HG03442 (cell line): ENCODE measurements around the gene TBC1D22A.

Experiments used
- ATAC-seq: cut with Tn5 transposase; IDR thresholded peaks from one replicate; pipeline ENCODE4 v1.9.1; 2021; ENCODE audit warnings: mild to moderate bottlenecking, moderate library complexity; ENCODE audit not compliant: unreplicated experiment

Gene TBC1D22A

DNA sequence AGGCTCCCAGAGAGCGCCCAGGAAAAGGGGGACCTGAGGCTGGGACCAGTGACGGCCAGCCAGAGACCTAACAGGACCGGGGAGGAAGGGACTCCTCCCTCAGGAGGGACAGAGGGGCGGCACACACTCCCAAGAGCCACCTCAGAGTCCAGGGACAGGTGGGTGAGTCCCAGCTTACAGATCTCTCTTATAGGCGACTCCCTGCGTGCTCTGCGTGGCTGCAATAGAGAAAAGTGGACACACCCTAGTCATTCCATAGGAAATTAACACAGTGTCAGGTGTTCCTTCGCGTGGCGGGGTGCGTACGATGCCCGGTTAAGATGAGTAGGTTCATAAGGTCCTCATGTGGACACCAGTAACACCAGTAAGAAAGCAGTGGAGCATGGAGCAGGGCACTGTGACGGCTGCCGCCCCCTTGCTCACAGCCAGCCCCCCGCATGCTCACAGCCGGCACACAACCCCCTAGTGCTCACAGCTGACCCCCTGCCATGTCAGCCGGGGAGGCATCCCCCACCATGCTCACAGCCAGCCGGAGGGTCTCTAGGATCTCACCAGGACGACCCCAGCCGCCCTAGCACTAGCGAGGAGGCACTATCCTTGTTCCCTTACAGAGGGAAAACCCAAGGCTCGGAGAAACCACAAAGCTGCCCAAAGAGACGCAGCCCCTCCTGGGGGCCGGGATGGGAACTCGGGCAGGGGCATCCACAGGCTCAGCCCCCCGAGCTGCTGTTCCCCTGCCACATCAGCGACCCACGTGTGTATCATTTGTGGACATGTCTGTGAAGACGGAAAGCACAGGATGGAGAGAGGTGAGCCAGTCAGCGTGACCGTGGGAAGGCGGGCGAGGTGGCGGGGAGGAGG, 426.8 kb downstream of the TBC1D22A start:
- no peak for ATAC-seq

DNA sequence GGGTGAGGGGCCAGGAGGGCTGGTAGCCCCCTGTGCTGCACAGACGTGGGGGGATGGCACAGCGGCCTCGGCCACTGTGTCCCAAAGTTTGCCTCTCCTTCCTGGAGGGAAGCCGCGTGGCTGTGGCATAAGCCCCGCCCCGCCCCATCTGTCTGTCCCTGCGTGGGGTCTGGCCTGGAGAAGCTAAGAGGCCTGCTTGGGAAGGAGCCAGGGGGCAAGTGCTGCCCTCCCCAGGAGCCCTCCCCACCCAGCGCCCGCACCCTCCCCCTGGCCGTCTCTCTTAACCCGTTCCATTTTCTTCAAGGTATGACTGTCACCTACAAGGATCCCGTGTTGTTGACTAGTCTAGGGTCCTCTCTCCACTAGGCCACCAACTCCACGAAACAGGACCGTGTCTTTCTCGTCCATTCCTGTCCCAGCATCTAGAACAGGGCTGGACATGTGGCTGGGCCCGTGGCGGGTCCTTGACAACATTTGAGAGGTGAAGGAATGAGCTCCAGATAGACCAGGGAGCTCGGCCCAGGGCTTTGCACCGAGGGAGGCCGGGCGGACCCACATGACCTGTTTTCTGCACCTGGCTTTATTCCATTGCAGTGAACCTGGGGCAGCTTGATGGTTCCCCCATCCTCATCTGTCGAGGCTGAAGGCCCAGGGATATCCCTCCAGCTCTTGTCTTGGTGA, 428.0 kb downstream of the TBC1D22A start:
- ATAC-seq, result no peak

DNA sequence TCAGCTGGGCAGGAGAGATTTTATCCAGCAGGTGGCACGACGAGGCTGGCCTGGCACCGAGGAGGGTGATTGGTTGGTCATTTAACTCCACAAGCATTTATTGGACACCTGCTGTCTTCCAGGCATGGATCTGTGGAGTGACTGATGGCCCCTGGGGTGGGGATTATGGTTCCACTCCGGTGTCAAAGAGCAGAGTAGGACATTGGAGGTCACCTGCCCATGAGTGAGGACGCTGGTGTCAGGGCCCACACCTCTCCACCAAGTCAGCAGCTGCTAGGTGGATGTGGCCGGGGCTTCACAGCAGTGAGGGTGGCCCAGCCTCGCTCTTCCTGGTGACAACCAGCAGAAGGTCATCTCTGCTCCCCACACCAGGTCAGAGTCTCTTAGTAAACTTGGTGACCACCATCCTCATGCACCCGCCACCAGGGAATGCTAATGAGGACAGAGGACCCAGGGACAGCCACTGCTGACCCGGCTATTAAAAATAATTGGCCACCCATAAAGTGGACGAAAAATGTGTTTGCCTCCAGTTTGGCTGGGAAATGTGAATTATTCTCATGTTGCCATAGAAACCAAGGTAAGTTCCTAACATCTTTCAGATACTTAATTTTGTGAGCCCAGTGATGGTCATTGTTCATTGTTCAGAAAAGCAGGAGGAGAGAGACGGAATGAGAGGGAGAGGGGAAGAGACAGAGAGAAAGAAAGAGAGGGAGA, 428.7 kb downstream of the TBC1D22A start:
- ATAC-seq, result no peak

DNA sequence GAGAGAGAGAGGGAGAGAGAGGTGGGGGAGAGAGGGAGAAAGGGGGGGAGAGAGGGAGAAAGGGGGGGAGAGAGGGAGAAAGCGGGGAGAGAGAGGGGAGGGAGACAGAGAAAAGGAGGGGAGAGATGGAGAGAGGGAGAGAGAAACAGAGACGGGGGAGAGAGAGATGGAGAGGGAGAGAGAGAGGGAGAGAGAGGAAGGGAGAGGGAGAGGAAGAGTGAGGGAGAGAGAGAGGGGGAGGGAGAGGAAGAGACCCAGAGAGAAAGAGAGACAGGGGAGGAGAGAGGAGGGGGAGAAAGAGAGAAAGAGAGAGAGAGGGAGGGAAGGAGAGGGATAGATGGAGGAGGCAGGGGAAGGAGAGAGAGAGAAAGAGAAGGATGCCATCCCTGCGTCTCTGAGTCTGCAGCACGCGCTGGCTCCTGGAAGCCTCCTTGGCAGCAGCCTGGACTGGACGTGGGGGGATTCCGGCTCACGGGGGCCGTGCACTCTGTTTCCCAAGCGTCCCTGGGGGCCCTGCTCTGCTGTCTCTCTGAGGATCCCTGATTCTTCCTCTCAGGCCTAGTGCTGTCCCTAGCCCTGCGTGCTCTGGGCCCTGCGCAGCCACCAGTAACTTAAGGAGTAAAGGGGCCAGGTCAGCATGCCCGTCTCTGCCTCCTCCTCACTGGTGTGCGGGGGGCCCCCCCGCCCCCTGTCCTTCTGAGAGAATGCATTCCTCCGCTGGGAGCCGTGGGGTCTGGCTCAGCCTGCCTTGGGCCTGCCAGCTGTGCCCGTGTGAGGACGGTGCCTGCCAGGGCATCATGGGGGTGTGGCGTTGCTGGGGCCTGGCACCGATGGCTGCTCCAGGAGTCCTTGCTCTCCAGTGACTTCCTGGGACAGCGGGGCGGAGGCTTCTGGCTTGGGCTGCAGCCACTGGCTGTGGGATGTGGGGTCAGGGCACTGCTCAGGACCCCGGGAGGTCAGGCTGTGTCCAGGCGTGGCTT, 429.5 kb downstream of the TBC1D22A start:
- ATAC-seq, result no peak

DNA sequence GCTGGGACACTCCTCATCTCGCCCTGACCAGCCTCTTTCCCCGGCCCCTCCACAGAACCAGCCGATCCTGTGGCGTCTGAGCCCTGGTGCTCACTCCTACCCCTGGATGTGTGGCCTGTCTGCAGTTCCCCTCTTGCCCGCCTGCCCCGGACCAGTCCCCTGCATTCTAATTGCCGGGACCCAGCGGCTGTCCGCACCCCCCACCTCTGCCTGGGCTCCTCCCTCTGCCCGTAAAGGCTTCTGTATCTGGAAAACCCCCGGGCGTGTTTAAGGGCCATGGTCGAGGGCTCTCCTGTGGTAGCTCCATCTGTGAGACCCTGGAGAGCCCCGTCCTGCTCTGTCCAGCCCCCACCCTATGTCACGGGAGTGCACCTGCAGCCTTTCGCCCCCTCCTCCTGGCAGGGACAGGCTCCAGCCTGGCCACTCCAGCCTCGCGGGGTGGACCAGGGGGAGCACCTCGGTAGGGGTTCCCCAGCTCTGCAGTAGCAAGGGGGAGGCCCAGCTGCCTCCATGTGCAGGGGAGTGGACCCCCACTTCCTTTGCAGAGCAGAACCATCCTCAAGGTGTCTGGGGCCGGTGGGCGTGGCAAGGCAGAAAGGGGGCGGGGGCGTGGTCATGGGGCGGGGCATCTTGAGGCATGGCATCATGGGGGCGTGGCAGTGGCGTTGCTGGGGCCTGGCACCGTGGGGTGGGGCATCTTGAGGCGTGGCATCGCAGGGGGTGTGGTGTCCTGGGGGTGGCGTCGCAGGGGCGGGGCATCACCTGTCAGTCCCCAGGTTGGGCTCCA, 430.4 kb downstream of the TBC1D22A start:
- no peak for ATAC-seq

DNA sequence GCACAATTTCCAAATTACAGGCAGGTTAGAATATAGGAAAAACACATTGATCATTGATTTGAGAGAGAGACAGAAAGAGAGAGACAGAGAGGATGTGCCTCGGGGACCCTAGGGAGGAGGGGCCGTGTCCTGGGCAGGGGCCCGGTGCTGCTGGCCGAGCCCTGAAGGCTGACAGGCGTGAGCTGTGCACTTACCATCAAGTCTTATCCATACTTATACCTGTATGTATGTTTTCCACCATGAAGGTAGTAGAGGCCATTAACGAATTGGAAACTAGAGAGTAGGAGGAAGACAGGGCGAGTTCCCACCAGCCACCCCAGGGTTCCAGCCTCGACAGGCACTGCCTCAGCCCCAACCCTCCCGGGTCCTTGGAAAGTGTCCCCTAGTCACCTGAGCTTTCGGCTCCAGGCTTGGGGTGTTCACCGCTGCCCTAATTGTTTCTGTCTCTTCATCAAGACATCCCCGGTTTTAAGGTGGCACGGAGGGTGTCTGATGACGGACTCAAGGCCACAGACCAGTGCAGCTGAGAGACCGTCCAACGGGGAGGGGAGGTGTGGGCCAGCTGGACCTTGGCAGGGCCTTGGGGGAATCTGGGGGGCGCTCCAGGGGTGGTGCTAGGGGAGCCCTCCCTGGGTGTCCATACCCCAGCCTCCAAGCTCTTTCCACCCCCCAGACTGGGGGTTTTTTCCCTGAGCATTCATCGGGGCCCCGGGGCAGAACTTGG, 431.3 kb downstream of the TBC1D22A start:
- no peak for ATAC-seq

DNA sequence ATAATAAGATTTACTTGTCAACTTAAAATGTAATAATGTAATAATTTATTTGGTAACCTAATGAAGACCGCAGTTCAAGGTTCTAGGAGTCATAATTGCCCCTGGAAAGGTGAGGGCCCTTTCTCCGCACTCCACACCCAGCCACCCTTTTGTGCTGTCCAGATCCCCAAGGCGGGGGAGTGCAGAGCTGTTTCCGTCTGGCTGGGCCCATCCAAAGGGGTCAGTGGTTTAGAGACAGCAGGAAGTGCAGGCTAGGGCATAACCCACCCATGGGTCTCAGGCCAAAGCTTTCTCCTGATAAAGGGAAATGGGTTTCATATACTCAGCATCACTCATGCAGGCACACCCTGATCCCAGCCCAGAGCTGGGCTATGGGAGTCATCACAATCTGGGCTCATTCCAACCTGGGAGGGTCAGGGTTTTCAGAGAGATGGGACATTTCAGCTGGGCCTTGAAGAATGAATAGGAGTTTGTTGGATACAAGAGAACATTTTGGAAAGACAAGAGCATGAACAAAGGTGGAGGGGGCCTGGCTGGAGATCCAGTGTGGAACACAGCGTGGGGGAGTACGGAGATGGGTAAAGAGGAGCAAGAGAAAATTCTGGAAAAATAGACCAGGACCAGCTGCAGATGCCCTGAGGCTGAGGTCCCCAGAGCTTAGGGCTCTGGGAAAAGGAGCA, 432.2 kb downstream of the TBC1D22A start:
- no peak for ATAC-seq

DNA sequence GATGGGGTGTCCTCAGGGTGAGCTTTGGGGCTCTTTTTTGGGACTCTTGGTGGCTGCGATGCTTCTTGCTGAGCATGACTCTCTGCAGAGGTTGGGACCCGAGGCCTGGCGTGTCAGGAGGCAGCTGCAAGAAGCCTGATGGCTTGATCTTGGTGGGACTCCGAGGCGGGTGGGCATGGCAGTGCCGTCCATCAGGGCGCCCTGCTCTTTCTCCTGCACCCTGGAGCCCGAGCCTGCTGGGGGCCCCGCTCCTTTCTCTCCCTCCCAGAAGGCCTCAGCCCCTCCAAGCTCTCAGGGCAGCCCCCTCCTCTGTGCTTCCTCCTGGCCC, 432.7 kb downstream of the TBC1D22A start:
- no peak for ATAC-seq

DNA sequence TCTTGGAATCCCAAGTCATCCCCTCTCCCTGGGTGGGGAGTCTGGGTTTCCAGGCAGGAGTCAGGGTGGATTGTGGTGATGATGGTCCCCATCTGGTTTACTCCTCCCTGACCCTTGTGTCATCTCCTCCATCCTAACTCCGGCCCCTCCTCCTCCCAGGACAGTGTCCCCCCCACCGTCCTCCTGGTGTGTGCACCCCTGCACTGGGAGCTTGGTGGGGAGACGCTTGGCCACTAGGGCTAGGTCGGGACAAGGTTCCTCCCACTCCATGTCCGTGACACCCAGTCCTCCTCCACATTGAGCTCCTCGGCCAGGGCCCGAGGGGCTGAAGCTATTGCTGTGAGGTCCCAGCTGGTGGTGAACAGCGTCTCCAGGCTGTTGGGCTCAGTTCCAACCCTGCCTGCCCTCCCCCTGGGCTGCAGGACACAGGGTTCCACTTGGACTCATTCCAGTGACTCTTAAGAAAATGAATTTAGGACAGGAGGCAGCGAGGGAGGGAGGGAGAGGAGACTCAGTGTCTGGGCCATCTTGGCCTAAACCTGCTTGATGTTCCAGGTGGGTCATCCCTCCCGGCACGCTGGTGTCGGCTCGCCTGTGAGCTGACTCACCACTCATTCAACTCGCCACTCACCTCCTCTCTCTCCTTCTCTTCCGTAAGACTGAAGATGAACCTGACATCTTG, 433.2 kb downstream of the TBC1D22A start:
- ATAC-seq, result no peak

DNA sequence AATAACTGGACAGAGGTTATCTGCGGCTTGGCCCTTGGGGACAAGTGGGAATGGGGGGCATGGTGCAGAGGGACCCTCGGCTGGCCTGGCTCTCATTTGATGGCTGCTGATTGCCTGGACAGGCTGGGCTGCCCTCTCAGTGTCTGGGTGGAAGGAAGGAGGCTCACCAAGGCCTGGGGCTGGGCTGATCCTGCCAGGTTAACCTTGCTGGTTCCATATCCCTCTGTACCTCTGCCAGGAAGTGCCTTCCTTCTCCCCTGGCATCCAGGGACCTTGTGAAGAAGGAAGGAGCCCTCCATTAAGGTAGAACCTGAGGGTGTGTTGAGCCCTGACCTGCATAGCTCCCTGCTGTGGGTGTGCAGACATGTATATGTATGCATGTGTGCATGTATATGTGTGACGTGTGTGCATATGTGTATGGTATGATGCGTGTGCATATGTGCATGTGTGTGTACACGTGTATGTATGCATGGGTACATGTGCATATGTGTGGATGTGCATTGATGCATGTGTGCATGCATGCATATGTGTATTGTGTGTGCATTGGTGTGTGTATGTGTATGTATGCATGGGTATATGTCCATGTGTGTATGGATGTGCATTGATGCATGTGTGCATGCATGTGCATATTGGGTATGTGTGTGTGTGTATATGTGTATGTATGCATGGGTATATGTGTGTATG, 433.9 kb downstream of the TBC1D22A start:
- no peak for ATAC-seq

DNA sequence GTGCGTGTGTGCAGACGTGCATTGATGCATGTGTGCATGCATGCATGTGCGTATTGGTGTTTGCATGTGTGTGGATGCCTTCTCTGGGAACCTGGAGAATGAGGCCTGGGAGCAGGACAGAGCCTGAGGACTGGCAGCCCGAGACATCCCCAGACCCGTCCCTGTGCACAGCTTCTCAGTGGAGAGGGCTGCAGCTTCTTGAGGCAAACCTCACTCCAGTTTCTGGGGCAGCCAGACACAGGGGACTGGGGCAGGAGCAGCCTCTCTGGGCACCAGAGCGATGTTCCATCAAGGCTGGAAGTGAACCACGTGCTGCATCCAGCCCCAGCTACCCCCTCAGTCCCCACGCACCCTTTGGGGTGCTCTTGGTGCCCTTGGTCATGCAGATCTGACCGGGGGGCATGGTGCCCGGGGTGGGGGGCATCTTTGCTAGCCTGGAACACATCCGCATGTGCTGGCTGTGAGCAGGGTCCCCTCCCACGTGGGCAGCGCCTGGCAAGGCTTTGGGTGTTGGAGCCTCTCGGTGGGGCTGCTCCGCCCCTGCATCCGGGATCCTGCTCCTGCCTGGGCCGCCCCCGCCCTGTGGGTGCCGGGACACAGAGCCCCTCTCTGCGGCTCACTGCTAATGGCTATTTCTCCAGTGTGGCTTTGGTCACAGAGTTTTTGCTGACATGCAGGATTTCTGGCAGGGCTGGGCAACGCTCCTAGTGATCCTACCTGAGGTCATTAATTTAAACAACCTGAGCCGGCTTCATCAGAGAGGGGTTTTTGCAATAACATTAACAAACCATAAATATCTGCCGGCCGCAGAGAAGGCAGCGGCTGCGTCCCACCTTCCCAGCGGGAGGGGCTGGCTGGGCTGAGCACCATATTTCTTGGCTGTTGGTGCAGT, 434.7 kb downstream of the TBC1D22A start:
- ATAC-seq, result no peak

DNA sequence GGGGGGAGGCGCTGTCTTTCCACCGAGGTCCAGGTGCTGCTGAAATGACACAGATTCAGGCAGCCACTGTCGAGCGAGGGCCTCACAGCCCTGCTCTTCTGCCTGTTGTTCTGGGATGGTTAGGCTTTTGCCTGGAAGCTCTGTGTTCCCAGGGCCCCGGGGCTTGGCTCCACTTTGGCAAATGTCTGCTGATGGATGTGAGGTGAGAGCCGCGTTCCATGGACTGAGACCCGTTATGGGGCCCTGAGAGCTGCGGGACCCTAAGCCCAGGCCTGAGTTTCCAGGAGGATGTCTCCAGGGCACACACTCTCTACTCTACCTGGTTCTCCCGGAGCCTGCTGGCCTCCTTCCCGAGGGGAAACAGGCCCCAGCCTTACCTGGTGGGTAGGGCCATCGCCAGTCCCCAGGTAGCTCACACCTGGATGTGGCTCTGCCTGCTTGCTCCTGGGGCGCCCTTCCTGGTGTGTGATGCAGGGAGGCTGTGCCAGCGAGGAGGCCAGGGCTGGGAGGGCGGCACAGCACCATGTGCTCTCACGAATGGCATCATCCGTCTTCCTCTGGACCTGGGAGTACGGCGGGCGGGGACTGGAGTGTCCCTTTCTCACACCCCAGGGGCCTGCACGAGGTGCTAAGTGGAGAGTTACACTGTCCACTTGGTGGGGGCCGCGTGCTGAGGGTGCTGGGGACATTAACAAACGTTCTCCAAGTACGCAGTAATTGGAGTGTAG, 435.5 kb downstream of the TBC1D22A start:
- ATAC-seq, result no peak

DNA sequence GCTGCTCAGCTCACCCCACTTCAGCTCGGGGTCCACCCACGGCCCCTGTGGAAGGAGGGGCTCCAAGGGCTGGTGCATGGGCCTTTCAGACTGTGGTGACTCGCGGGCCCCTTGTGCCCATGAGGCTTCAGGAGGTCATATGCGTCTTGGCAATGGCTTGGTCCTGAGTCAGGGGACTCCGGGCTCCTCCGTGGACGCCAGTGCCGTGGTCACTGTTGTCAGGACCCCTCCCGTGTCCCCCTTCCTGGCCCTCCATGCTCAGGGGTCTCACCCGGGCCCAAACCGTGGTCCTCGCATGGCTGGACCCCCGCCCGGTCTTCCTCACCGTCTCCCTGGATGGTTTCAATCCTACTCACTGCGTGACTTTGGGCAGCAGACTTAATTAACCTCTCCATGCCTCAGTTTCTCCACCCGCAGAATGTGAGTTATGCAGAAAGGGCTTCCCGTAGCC, 436.4 kb downstream of the TBC1D22A start:
- ATAC-seq, result no peak

DNA sequence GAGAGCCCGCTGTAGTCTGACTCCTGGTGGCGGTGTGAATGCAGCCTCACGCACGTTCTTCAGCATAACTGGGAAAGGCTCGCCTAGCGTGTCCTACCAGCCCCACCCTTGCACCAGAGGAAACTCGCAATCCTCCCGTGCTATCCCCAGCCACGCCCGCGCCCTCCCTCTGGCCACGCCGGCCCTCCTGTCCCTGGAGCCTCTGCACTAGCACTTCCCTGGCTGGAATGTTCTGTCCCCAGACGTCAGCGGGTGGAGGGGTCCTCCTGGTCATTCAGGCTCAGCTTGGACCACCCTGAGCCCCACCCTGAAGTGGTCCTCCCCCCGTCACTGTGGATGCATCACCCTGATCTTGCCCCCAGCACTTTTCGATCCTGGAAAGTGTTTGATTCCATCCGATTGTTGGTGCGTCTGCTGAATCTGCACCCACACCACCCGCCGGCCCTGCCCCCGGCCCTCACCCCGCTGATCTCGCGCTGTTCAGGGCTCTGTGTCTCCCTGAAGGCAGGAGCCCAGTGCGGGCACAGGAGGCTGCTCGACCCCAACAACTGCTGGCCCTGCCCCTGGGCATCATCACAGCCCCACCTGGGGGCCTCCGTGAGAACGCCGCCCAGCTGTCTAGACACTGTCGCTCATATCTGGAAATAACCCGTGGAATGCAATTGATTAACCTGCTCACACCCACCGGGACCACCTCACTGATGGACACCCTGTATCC, 437.0 kb downstream of the TBC1D22A start:
- ATAC-seq, result no peak

DNA sequence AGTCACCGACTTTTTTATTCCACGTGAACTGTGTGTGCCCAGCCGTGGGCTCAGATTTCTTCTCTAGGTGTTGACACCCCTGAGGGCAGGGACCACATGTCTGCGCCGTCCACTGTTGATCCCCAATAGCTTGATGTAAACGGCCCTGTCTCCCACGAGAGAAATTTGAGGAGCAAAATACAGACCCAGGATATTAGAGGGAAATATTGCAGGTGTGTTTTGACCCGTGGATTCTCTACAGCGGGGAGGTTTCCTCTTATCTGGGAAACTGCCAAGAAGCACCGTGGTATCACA, 437.5 kb downstream of the TBC1D22A start:
- ATAC-seq, result no peak
